SK-N-SH (cell line): ENCODE results near the gene KYAT1. TPM values are rescaled to one million over a fixed set of nuclear protein-coding genes. Genes with fewer than 3 reads are reported as not detected.
A peak's percentile ranks its signal among the peaks of the same experiment; 100 is the strongest.

ENCODE experiments used
- CTCF ChIA-PET: fragments of 300-600, 350-600 bp; formaldehyde crosslinking; extraction: SDS; loops from one replicate; lab custom pipeline; 2021; lab: Yijun Ruan, JAX
- POLR2A ChIA-PET: fragments of 350-600 bp; sonication (Branson Sonifier 250); formaldehyde crosslinking; extraction: SDS; loops from one replicate; lab custom pipeline; 2020; ENCODE audit warnings: antibody characterized with exemption, inconsistent platforms; lab: Yijun Ruan, JAX
- DNase-seq: peaks from one replicate; pipeline ENCODE4 v3.0.0; 2012
- H2AFZ ChIP-seq: fragments of 200-600 bp; sonication (generic); 2 replicates; pipeline ENCODE4 v1.8.1; 2016; ENCODE audit warnings: antibody characterized with exemption, mild to moderate bottlenecking, low read depth
- H3F3A ChIP-seq: fragments of 200-600 bp; sonication (generic); replicated peaks from 2 replicates; pipeline ENCODE3; 2016; ENCODE audit warnings: antibody characterized with exemption, mild to moderate bottlenecking; ENCODE audit not compliant: insufficient read depth
- H3K27ac ChIP-seq, 2 experiments: fragments of 200-500 bp in 1 of 2; fragments of 200-600 bp in 1 of 2; sonication (Bioruptor generic) in 1 of 2; sonication (generic), shearing (Covaris generic) in 1 of 2; 2 replicates each; pipeline versions ENCODE4 v1.5.1 to v1.6.1; 2014 to 2016; ENCODE audit warnings: low read depth in 2 of 2, inconsistent platforms in 1 of 2, low read length in 1 of 2, mild to moderate bottlenecking in 1 of 2, mixed read lengths in 1 of 2
- H3K27me3 ChIP-seq: fragments of 200-600 bp; sonication (generic), shearing (Covaris generic); 2 replicates; pipeline ENCODE4 v1.6.1; 2016; ENCODE audit warnings: mixed run types; ENCODE audit not compliant: insufficient read depth
- H3K36me3 ChIP-seq, 2 experiments: fragments of 200-500 bp in 1 of 2; fragments of 200-600 bp in 1 of 2; sonication (Bioruptor generic) in 1 of 2; sonication (generic) in 1 of 2; replicated peaks in 1 of 2; 2 replicates each; pipeline versions ENCODE3 to v1.5.1; 2014 to 2016; ENCODE audit warnings: low read length in 1 of 2, mild to moderate bottlenecking in 1 of 2; ENCODE audit not compliant: insufficient read depth in 2 of 2, control insufficient read depth in 1 of 2
- H3K4me1 ChIP-seq, 2 experiments: fragments of 200-500 bp in 1 of 2; fragments of 200-600 bp in 1 of 2; sonication (Bioruptor generic) in 1 of 2; sonication (generic), shearing (Covaris generic) in 1 of 2; 2 replicates each; pipeline versions ENCODE4 v1.5.1 to v1.6.1; 2014 to 2016; ENCODE audit warnings: low read depth in 1 of 2, low read length in 1 of 2, mixed run types in 1 of 2; ENCODE audit not compliant: insufficient read depth in 2 of 2, control insufficient read depth in 1 of 2
- H3K4me2 ChIP-seq: fragments of 200-600 bp; sonication (generic), shearing (Covaris generic); 2 replicates; pipeline ENCODE4 v1.6.1; 2017; ENCODE audit warnings: mixed run types
- H3K4me3 ChIP-seq, 2 experiments: fragments of 200-500 bp in 1 of 2; fragments of 200-600 bp in 1 of 2; sonication (Bioruptor generic) in 1 of 2; sonication (generic), shearing (Covaris generic) in 1 of 2; 2 replicates each; pipeline versions ENCODE4 v1.5.1 to v1.8.1; 2014 to 2016; ENCODE audit warnings: low read depth in 2 of 2, inconsistent platforms in 1 of 2, low read length in 1 of 2, mild to moderate bottlenecking in 1 of 2, mixed read lengths in 1 of 2, moderate library complexity in 1 of 2
- H3K79me2 ChIP-seq: fragments of 200-600 bp; sonication (generic); 2 replicates; pipeline ENCODE4 v1.8.1; 2017; ENCODE audit warnings: mild to moderate bottlenecking; ENCODE audit not compliant: insufficient read depth
- H3K9ac ChIP-seq: fragments of 200-600 bp; sonication (generic); 2 replicates; pipeline ENCODE4 v1.6.1; 2017; ENCODE audit warnings: mixed run types
- H3K9me2 ChIP-seq: fragments of 200-600 bp; sonication (generic); 2 replicates; pipeline ENCODE4 v1.6.1; 2017; ENCODE audit warnings: mixed run types
- H3K9me3 ChIP-seq: fragments of 200-600 bp; sonication (generic); 2 replicates; pipeline ENCODE4 v1.6.1; 2017; ENCODE audit warnings: mixed run types, mild to moderate bottlenecking, moderate library complexity
- H4K20me1 ChIP-seq: fragments of 200-600 bp; sonication (generic); 2 replicates; pipeline ENCODE4 v1.6.1; 2017; ENCODE audit warnings: mild to moderate bottlenecking, mixed run types; ENCODE audit not compliant: insufficient read depth
- CHD2 ChIP-seq: fragments of 150-350 bp; IDR thresholded peaks from 2 replicates; pipeline ENCODE4 v1.6.1; 2018; ENCODE audit warnings: low read length; ENCODE audit not compliant: partially characterized antibody
- ELF1 ChIP-seq: IDR thresholded peaks from 2 replicates; pipeline ENCODE4 v1.4.0; 2012
- EP300 ChIP-seq, 2 experiments: IDR thresholded peaks; 2 replicates each; pipeline versions ENCODE4 v1.4.0 to v1.6.1; 2012; ENCODE audit warnings: borderline replicate concordance in 1 of 2, low read depth in 1 of 2, low read length in 1 of 2
- FOSL2 ChIP-seq: IDR thresholded peaks from 2 replicates; pipeline ENCODE4 v1.4.0; 2012; ENCODE audit warnings: low read depth, mild to moderate bottlenecking, moderate library complexity, borderline replicate concordance
- FOXJ3 ChIP-seq: sonication (generic); formaldehyde crosslinking; IDR thresholded peaks from 2 replicates; pipeline ENCODE4 v1.5.1; 2020; ENCODE audit warnings: mild to moderate bottlenecking, missing genetic modification reagents
- FOXM1 ChIP-seq: IDR thresholded peaks from 2 replicates; pipeline ENCODE4 v1.4.0; 2012; ENCODE audit warnings: low read depth, mild to moderate bottlenecking
- GABPA ChIP-seq: IDR thresholded peaks from 2 replicates; pipeline ENCODE4 v1.4.0; 2012; ENCODE audit warnings: low read depth, mild to moderate bottlenecking
- GATA2 ChIP-seq: sonication (generic); formaldehyde crosslinking; IDR thresholded peaks from 2 replicates; pipeline ENCODE4 v1.5.0; 2020; ENCODE audit warnings: mild to moderate bottlenecking, missing genetic modification reagents
- JUND ChIP-seq: IDR thresholded peaks from 2 replicates; pipeline ENCODE4 v1.4.0; 2012
- MXI1 ChIP-seq: IDR thresholded peaks from 2 replicates; pipeline ENCODE4 v1.6.1; 2012; ENCODE audit warnings: mild to moderate bottlenecking, low read depth, low read length, improper control_type of control experiment
- NRF1 ChIP-seq: IDR thresholded peaks from 2 replicates; pipeline ENCODE4 v1.6.1; 2012; ENCODE audit warnings: low read depth, mild to moderate bottlenecking, low read length
- PBX3 ChIP-seq: IDR thresholded peaks from 2 replicates; pipeline ENCODE4; 2012
- POLR2AphosphoS5 ChIP-seq: IDR thresholded peaks from 2 replicates; pipeline ENCODE4 v1.6.1; 2012; ENCODE audit warnings: low read depth, low read length
- RAD21 ChIP-seq: IDR thresholded peaks from 2 replicates; pipeline ENCODE4 v1.6.1; 2012; ENCODE audit warnings: mild to moderate bottlenecking, low read length
- RCOR1 ChIP-seq: fragments of 150-350 bp; IDR thresholded peaks from 2 replicates; pipeline ENCODE4 v1.6.1; 2017; ENCODE audit warnings: antibody characterized with exemption, low read length
- RFX5 ChIP-seq: IDR thresholded peaks from 2 replicates; pipeline ENCODE4 v1.6.1; 2012; ENCODE audit warnings: mild to moderate bottlenecking, improper control_type of control experiment, low read length
- RXRA ChIP-seq: IDR thresholded peaks from 2 replicates; pipeline ENCODE4 v1.4.0; 2012; ENCODE audit warnings: low read depth, mild to moderate bottlenecking, borderline replicate concordance
- SIN3A ChIP-seq: IDR thresholded peaks from 2 replicates; pipeline ENCODE4 v1.6.1; 2012; ENCODE audit warnings: low read depth, mild to moderate bottlenecking, low read length, moderate library complexity, borderline replicate concordance
- TAF1 ChIP-seq: IDR thresholded peaks from 2 replicates; pipeline ENCODE4 v1.6.1; 2012; ENCODE audit warnings: low read depth, mild to moderate bottlenecking, low read length, moderate library complexity, borderline replicate concordance
- TCF12 ChIP-seq: IDR thresholded peaks from 2 replicates; pipeline ENCODE4 v1.4.0; 2012
- YY1 ChIP-seq: IDR thresholded peaks from 2 replicates; pipeline ENCODE4 v1.4.0; 2012; ENCODE audit warnings: low read depth, mild to moderate bottlenecking
- ZBTB33 ChIP-seq: IDR thresholded peaks from 2 replicates; pipeline ENCODE4 v1.4.0; 2012; ENCODE audit warnings: low read depth, borderline replicate concordance
- WGBS: methylation state at CpG from one replicate; pipeline ENCODE4 v1.1.6; 2017; ENCODE audit warnings: low lambda C conversion rate; 5-methylcytosine and 5-hydroxymethylcytosine counted together
- polyA plus RNA-seq, 3 experiments: library from polyadenylated mRNA; depleted of rRNA; stranded (reverse); fragments of >200 nt; gene quantifications; 2 replicates each; pipeline ENCODE4 v1.2.3, GENCODE V29; 2012
- TF ChIP-seq, protein P1 (sequence below): IDR thresholded peaks from 2 replicates; pipeline ENCODE4 v1.4.0; 2012; ENCODE audit warnings: low read depth
- TF ChIP-seq, protein P2 (sequence below): fragments of 200-600 bp; sonication (generic); IDR thresholded peaks from 2 replicates; pipeline ENCODE4 v1.6.1; 2017; ENCODE audit warnings: antibody characterized with exemption, mild to moderate bottlenecking, moderate library complexity
- TF ChIP-seq, protein P3 (sequence below): IDR thresholded peaks from 2 replicates; pipeline ENCODE4 v1.6.1; 2012; ENCODE audit warnings: mild to moderate bottlenecking, low read depth, low read length, moderate library complexity

KYAT1 gene
- polyA plus RNA-seq, 1 of the 3 experiments (the other 2 are of a cell fraction) = 9.4 TPM

- Histone ChIP-seq H3K4me1 (peaks cover 0 to 23% of the 10 kb centered on the region in 2 experiments; a peak in 3 of 4 replicates), H3K9me2 (no peaks in the 10 kb centered on the region), H4K20me1 (no peaks in the 10 kb centered on the region), H3F3A (peaks cover 7% of the 10 kb centered on the region), H3K4me3 (peak overlapping the region in 1 of 2 experiments; percentile 29; a peak in 1 of 4 replicates), H3K9ac (peak overlapping the region; percentile 53), H3K4me2 (peak overlapping the region; percentile 77), H3K27me3 (no peaks in the 10 kb centered on the region), H2AFZ (no peak overlapping the region), H3K27ac (peak overlapping the region in 1 of 2 experiments; percentile 70; a peak in 2 of 4 replicates), H3K36me3 (peaks cover 12 to 42% of the 10 kb centered on the region in 2 experiments), H3K9me3 (no peaks in the 10 kb centered on the region), H3K79me2 (peaks cover 49% of the 10 kb centered on the region)
- WGBS = 59% methylated on average over 15 of the region's 15 CpGs
- ChIA-PET CTCF (interaction anchor here (1.2 to 1.5 kb wide), 2 partner anchors 15 to 210 kb away, joined by 3 to 7 read pairs; partner anchors contain the start of gene PKN3), POLR2A (no interaction called here)
- DNase-seq = no peak
- TF ChIP-seq RCOR1 (no peak), PBX3 (peak; percentile 7; the same call in 1 of the 2 replicates), RAD21 (no peak), POLR2AphosphoS5 (no peak), FOXM1 (no peak), NRF1 (no peak), EP300 (IDR thresholded peaks at IDR 0.05; ENCODE audit: borderline replicate concordance in 1 of 2, low read depth in 1 of 2, low read length in 1 of 2) (no peak), FOSL2 (peak; percentile 80), GATA2 (CRISPR knock-in tag) (no peak), TCF12 (peak; percentile 19; the same call in 1 of the 2 replicates), RXRA (no peak), GABPA (no peak), TAF1 (no peak), ZBTB33 (no peak), YY1 (no peak), SIN3A (no peak), JUND (peak; percentile 59), ELF1 (no peak), MXI1 (no peak), CHD2 (no peak), RFX5 (no peak), FOXJ3 (CRISPR knock-in tag) (no peak)
- TF ChIP-seq, protein P1, sequence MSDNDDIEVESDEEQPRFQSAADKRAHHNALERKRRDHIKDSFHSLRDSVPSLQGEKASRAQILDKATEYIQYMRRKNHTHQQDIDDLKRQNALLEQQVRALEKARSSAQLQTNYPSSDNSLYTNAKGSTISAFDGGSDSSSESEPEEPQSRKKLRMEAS = 0 out of 2 replicates have a peak, but pooled peaks have one; percentile 37
- TF ChIP-seq, protein P2, sequence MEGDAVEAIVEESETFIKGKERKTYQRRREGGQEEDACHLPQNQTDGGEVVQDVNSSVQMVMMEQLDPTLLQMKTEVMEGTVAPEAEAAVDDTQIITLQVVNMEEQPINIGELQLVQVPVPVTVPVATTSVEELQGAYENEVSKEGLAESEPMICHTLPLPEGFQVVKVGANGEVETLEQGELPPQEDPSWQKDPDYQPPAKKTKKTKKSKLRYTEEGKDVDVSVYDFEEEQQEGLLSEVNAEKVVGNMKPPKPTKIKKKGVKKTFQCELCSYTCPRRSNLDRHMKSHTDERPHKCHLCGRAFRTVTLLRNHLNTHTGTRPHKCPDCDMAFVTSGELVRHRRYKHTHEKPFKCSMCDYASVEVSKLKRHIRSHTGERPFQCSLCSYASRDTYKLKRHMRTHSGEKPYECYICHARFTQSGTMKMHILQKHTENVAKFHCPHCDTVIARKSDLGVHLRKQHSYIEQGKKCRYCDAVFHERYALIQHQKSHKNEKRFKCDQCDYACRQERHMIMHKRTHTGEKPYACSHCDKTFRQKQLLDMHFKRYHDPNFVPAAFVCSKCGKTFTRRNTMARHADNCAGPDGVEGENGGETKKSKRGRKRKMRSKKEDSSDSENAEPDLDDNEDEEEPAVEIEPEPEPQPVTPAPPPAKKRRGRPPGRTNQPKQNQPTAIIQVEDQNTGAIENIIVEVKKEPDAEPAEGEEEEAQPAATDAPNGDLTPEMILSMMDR = no peak
- TF ChIP-seq, protein P3, sequence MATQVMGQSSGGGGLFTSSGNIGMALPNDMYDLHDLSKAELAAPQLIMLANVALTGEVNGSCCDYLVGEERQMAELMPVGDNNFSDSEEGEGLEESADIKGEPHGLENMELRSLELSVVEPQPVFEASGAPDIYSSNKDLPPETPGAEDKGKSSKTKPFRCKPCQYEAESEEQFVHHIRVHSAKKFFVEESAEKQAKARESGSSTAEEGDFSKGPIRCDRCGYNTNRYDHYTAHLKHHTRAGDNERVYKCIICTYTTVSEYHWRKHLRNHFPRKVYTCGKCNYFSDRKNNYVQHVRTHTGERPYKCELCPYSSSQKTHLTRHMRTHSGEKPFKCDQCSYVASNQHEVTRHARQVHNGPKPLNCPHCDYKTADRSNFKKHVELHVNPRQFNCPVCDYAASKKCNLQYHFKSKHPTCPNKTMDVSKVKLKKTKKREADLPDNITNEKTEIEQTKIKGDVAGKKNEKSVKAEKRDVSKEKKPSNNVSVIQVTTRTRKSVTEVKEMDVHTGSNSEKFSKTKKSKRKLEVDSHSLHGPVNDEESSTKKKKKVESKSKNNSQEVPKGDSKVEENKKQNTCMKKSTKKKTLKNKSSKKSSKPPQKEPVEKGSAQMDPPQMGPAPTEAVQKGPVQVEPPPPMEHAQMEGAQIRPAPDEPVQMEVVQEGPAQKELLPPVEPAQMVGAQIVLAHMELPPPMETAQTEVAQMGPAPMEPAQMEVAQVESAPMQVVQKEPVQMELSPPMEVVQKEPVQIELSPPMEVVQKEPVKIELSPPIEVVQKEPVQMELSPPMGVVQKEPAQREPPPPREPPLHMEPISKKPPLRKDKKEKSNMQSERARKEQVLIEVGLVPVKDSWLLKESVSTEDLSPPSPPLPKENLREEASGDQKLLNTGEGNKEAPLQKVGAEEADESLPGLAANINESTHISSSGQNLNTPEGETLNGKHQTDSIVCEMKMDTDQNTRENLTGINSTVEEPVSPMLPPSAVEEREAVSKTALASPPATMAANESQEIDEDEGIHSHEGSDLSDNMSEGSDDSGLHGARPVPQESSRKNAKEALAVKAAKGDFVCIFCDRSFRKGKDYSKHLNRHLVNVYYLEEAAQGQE = no peak
Measured at GRCh38 chr9:128912270-128912853, 30.6 kb upstream of the KYAT1 start.
